ENCODE data around the gene RBP3.

Gene RBP3

GRCh38 chr10:47353351-47353750, 5.2 kb downstream of the RBP3 start:
- Histone ChIP-seq H3K27me3 (ENCODE audit: insufficient read depth, low read depth) (no peaks in the 10 kb centered on the region), H3K79me2 (ENCODE audit: insufficient read depth, low read depth) (no peaks in the 10 kb centered on the region), H3K9ac (no peak overlapping the region), H2AFZ (ENCODE audit: low read depth) (no peak overlapping the region), H3K4me3 (IDR thresholded peaks at IDR 0.05; ENCODE audit: insufficient read depth, low read depth, low read length) (no peak overlapping the region), H3K4me1 (ENCODE audit: low read depth, poor library complexity, severe bottlenecking) (no peaks in the 10 kb centered on the region), H3K27ac (no peak overlapping the region), H3K4me2 (no peak overlapping the region), H3K36me3 (ENCODE audit: insufficient read depth) (no peaks in the 10 kb centered on the region), H4K20me1 (ENCODE audit: insufficient read depth) (no peaks in the 10 kb centered on the region)
- TF ChIP-seq CTCF (conservative IDR thresholded peaks at IDR 0.05; ENCODE audit: low read depth, low read length) = no peak

- no peaks in the 10 kb centered on the region for H3K79me2 ChIP-seq (ENCODE audit: insufficient read depth, low read depth)
- no peaks in the 10 kb centered on the region for H3K27me3 ChIP-seq (ENCODE audit: insufficient read depth, low read depth)
- H3K36me3 ChIP-seq (ENCODE audit: insufficient read depth) = no peaks in the 10 kb centered on the region
- no peak overlapping the region for H3K27ac ChIP-seq
- H3K4me2 ChIP-seq = no peak overlapping the region
- no peaks in the 10 kb centered on the region for H3K4me1 ChIP-seq (ENCODE audit: low read depth, poor library complexity, severe bottlenecking)
- TF ChIP-seq CTCF (conservative IDR thresholded peaks at IDR 0.05; ENCODE audit: low read depth, low read length) = no peak
- H3K4me3 ChIP-seq (IDR thresholded peaks at IDR 0.05; ENCODE audit: insufficient read depth, low read depth, low read length) = no peak overlapping the region
- H2AFZ ChIP-seq (ENCODE audit: low read depth) = no peak overlapping the region
- H3K9ac ChIP-seq = no peak overlapping the region
- H4K20me1 ChIP-seq (ENCODE audit: insufficient read depth) = no peaks in the 10 kb centered on the region
Observed at GRCh38 chr10:47354165-47354564, 6.0 kb downstream of the RBP3 start.

- Histone ChIP-seq H2AFZ (ENCODE audit: low read depth) (no peak overlapping the region), H3K36me3 (ENCODE audit: insufficient read depth) (no peaks in the 10 kb centered on the region), H3K27ac (no peak overlapping the region), H3K27me3 (ENCODE audit: insufficient read depth, low read depth) (no peaks in the 10 kb centered on the region), H3K9ac (no peak overlapping the region), H4K20me1 (ENCODE audit: insufficient read depth) (no peaks in the 10 kb centered on the region), H3K4me2 (no peak overlapping the region), H3K79me2 (ENCODE audit: insufficient read depth, low read depth) (no peaks in the 10 kb centered on the region), H3K4me1 (ENCODE audit: low read depth, poor library complexity, severe bottlenecking) (no peaks in the 10 kb centered on the region), H3K4me3 (IDR thresholded peaks at IDR 0.05; ENCODE audit: insufficient read depth, low read depth, low read length) (no peak overlapping the region)
- TF ChIP-seq CTCF (conservative IDR thresholded peaks at IDR 0.05; ENCODE audit: low read depth, low read length) = no peak
Observed at GRCh38 chr10:47354900-47355299, 6.7 kb downstream of the RBP3 start.

- no peak overlapping the region for H3K27ac ChIP-seq
- H3K4me2 ChIP-seq = no peak overlapping the region
- H4K20me1 ChIP-seq (ENCODE audit: insufficient read depth) = no peaks in the 10 kb centered on the region
- no peaks in the 10 kb centered on the region for H3K27me3 ChIP-seq (ENCODE audit: insufficient read depth, low read depth)
- no peak for TF ChIP-seq CTCF (conservative IDR thresholded peaks at IDR 0.05; ENCODE audit: low read depth, low read length)
- H3K4me1 ChIP-seq (ENCODE audit: low read depth, poor library complexity, severe bottlenecking) = no peaks in the 10 kb centered on the region
- H2AFZ ChIP-seq (ENCODE audit: low read depth) = no peak overlapping the region
- H3K9ac ChIP-seq = no peak overlapping the region
- no peaks in the 10 kb centered on the region for H3K79me2 ChIP-seq (ENCODE audit: insufficient read depth, low read depth)
- H3K36me3 ChIP-seq (ENCODE audit: insufficient read depth) = no peaks in the 10 kb centered on the region
- no peak overlapping the region for H3K4me3 ChIP-seq (IDR thresholded peaks at IDR 0.05; ENCODE audit: insufficient read depth, low read depth, low read length)
Observed at GRCh38 chr10:47356708-47357107, 8.5 kb downstream of the RBP3 start.
